ENCODE measurements around the gene DYRK1A.
"Not testable (repeated sequence)": the region's sequence is repeated elsewhere in the genome, so short reads cannot be mapped to it uniquely, and the experiment has no call there.

Gene DYRK1A

GRCh38 chr21:37366482-37367316, at the start of gene DYRK1A:
TSS of gene DYRK1A (plus strand) at chr21:37366773. CDS start at chr21:37420375, 53,602 bp downstream.
- DNase-seq = peak; percentile 95 to 97

DNA sequence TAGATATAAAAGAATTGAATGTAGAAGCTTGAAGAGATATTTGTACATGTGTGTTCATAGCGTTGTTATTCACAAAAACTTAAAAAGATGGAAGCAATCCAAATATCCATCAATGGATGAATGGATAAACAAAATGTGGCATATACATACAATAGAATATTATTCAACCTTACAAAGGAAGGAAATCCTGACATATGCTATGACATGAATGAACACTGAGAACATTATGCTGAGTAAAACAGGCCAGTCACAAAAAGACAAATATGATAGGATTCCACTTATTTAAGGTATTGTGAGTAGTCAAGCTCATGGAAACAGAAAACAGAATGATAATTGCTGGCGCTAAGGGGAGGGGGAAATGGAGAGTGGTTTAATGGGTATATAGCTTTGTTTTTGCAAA, 47.0 kb upstream of the DYRK1A start:
- DNase-seq = no peak

DNA sequence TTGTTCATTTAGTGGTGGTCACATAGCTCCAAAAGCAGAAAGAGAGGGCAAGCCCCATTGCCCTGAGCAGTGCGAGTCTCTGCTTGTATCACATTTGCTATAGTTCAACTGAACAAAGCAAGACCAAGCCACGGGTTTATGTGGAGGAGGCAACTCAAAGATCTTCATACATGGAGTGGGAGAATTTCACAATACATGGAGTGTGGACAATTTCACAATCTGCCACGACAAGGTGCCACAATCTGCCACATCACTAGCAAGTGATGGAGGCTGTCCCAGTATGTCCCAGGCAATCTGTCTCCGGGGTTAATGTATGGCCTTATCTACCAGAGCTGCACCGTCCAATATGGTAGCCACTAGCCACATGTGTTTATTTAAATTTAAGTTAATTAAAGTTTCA, 44.5 kb upstream of the DYRK1A start:
- DNase-seq = no peak

DNA sequence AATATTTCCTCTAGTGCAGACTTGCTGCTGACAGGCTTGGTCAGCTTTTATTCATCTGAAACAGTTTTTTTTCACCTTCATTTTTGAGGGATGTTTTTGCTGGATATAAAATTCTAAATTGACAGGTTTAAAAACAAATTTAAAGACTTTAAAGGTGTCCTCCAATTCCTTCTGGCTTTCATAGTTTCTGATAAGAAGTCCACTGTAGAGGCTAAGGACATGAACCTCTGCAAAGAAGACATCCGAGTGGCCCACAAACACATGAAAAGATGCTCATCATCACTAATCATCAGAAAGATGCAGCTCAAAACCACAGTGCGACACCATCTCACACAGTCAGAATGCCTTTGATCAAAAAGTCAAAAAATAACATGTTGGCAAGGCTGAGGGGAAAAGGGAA, 42.0 kb upstream of the DYRK1A start:
- no peak for DNase-seq

DNA sequence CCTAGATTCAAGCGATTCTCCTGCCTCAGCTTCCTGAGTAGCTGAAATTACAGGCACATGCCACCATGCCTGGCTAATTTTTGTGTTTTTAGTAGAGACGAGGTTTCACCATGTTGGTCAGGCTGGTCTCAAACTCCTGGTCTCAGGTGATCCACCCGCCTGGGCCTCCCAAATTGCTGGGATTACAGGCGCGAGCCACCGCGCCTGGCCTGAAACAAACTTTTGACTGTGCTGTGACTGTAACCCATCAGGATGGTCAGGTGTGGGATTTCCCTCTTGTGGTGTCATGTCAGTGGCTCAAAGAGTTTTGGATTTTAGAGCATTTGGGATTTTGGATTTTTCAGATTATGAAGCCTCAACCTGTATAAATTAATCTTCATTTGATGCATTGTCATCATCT, 38.4 kb upstream of the DYRK1A start:
- not testable (repeated sequence) for DNase-seq

DNA sequence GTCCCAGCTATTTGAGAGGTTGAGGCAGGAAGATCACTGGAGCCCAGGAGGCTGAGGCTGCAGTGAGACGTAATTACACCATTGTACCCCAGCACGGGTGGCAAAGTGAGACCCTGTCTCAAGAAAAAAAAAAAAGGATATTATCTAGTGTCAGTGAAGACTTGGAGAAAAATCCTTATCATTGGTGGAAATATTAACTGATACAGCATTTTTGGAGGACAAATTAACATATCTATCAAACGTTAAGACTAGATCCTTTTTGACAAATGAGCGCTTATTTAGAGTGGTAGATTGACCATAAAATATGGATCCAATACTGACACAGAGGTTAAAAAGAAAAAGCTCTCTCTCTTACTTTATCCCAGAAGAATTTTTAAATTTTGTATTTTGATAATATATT, 35.2 kb upstream of the DYRK1A start:
- no peak for DNase-seq

GRCh38 chr21:37335053-37335452, 31.5 kb upstream of the DYRK1A start:
- no peak for DNase-seq

- DNase-seq = no peak
These were observed 29.4 kb upstream of the DYRK1A start for GRCh38 chr21:37337179-37337578.

DNA sequence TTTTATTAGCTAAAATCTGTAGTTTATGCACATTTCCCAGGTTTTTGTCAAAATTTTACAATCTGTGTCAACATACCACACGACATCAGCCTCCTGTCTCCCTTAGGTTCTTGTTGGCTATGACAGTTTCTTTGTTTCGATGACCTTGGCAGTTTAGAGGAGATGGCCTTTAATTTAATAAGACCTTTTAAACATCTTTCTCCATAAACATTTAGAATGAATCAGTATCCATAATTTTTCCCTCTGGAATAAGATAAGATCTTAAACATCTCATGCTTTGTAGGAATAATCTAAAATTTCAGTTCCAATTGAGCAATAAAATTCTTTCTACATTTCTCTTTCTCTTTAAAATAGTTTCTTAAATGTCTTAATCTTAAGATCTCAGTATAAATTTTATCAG, 28.7 kb upstream of the DYRK1A start:
- DNase-seq = no peak

DNA sequence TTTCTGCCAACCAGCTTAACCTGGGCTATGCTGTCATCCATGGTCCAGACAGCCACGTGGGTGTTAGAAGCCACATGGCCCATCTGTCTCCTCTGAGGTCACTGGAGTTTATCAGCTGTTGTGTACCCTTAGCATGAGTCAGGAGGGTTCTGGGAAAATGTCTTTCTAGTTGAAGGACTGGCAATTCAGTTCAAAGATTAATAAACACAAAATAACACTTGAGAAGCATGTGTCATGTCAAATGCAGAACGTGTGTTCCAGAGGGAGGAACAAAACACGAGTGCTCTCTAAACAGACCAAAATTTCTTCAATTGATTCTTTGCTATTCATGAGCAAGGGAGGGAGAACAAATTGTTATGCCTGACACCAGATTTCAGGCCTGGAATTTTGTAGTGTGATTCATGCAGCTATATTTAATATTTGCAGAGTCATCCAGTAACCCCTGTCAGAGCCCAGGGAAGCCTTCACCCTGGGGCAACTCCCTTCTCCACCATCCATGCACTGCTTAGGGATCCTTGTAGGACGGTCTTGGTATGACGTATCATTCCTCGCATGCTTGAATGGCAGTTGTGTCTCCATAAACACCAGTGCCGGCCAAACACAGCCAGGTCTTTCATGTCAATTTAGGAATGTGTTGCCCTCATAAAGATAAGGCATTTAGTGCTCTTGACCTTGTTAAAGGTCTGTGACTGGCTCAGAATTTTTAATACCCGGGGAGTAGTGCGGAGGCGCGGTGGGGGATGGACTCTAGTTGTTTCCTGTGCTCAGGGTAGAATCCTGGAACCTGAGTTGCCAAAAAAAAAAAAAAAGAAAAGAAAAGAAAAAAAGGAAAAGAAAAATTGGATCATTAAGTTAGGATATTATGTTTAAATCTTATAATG, 27.7 kb upstream of the DYRK1A start:
- DNase-seq = no peak

DNA sequence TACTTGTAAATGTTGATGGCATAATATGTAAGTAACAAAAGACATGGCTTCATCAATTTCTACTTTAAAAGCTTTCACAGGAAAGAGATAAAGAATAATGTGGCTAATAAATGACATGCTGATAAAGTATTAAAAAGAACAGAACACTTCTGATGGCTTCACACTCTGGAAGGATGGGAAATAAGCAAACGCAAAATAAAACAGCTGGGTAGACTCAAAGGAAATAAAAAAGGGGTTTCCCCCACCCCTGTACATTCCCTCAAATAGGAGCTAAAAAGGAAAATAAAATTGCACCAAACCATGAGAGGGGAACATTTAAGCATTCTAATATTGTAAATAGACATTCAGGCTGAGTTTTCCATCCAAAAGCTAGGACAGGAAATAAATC, 27.0 kb upstream of the DYRK1A start:
- DNase-seq = no peak

GRCh38 chr21:37341254-37341960, 25.2 kb upstream of the DYRK1A start:
- no peak for DNase-seq

- no peak for DNase-seq
These were observed 24.4 kb upstream of the DYRK1A start for GRCh38 chr21:37342046-37342632.

DNA sequence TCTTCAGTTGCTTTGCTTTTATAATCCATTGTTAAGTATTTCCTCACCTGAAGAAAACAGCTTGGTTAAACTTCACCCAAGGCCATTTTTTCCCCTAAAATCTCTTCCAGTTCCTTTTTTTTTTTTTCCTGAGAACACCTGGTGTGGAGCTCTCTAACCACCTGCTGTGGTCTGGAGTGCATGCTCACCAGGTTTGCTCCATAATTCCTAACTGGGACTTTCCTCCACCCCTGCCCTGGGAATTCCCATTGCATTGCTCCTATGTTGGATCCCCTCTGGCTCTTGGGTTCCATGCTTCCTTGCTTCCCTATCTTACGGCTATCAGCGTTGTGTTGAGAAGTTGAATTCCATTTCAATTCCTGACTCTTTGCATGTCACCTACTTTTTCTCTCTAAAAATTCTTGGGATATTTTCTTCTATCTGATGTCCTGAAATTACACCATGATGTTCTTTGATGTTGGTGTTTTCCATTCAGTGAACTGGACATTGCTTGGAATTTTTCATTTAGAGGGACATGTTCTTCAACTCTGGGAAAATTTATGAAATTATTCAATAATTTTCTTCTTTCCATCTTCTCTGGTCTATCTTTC, 19.6 kb upstream of the DYRK1A start:
- no peak for DNase-seq

DNA sequence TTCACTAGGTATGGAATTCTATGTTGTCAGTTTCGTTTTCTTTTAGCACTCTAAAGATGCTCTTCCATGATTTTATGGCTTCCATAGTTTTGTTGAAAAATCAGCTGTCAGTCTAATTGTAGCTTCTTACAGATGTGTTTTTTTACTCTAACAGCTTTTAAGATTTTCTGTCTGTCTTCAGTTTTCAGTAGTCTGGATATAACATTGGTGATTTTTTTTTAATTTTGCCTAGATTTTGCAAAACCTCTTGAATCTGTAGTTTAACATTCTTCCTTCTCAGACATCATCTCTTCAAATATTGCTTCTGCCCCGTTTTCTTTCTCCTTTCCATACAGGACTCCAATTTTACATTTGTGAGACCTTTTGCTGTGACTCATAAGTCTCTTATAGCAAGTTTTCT, 17.9 kb upstream of the DYRK1A start:
- no peak for DNase-seq

DNA sequence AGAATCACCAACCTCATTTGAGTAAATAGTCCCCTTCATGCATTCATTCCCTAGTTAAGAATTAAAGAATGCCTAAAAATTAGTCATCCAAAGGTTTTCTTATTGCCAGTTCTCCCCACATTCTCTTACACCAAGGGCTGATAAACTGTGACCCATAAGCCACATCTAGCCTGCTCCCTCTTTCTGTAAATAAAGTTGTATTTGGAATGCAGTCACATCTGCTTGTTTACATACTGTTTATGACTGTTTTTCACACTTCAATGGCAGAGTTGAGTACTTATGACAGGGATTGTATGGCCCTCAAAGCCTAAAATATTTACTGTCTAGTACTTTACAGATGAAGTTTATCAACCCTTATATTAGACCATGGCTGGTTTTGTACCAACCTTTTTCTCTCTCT, 16.1 kb upstream of the DYRK1A start:
- no peak for DNase-seq

- no peak for DNase-seq
These were observed 9.9 kb upstream of the DYRK1A start for GRCh38 chr21:37356706-37357105.

DNA sequence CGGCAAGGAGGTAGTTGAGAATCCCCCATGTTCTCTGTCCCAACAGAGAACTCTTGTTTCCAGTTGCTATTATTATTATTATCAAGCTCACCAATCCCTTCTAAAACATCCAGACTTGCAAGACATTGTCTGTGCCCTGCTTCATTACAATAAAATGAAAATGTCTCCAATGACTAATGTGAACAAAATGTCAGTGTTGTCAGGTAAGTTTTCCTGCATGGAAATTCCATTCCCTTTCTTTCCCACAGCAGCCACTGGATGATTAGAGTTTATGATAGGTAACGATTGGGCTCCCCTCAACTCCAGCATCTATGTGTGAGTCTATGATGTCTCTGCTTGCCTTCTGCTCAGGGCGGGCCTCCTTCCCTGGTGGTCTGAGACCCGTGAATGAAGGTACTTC, 8.9 kb upstream of the DYRK1A start:
- DNase-seq = no peak

- no peak for DNase-seq
These were observed 8.2 kb upstream of the DYRK1A start for GRCh38 chr21:37358397-37358796.

DNA sequence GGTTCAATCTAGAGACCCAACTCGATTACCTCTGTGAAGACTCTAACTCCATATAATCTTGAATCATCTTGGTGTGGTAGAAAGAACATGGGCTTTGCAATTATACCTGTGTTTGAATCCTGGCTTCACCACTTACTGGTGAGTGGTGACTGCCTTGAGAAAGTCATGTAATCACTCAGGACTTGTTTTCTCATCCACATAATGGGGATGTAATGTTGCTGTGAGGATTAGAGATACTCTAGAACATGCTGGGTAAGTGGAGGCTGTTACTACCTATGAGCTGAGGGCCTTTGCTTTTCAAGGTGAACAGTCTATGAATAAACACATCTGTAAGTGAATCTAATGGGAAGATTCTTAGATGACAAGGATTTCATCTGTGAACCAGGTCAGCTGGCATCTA, 2.6 kb upstream of the DYRK1A start:
- no peak for DNase-seq

GRCh38 chr21:37364722-37365121, 1.9 kb upstream of the DYRK1A start:
- DNase-seq = no peak
